ENCODE results near the gene GCNT1. TPM values are rescaled to one million over a fixed set of nuclear protein-coding genes. Genes with fewer than 3 reads are reported as not detected.

GCNT1 gene
- total and polyA plus RNA-seq, 7 donors: 0.11 to 2.6 (median 1.1) TPM

DNA sequence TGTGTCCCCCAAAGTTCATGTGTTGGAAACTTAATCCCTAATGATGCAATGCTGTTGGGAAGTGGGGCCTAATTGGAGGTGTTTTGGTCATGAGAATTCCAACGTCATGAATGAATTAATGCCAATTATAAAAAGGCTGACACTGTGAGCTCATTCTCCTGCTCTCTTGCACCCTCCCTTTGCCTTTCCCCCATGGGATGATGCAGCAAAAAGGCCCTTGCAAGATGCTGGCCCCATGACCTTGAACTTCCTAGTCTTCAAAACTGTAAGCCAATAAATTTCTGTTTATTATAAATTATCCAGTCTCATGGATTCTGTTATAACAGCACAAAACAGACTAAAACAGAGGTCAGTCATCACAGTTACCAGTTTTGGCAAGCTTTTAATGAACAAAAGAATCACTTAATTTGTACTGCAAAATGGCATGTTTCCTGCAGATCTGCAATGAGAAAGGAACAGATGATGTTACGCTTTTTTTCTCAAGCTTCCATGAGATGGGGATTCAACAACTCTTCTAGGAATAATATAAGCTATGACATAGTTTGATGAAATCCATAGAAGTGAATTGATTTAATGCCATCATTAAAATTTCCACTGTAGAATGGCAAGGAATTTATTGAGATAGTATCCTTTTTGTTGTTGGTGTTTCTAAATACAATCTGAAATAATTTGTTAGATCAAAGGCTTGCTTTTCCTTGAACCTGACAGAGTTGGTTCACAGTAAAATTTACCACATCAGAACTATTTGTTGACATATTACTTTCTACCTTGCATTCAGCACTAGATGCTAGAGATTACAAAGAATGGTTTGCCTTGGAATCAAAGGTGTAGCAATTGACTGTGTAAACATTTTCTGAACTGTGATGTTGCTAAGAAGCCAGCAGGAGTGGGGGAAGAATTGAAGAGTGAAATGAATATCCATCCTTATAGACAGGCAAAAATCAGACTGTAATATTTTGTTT lies 35.5 kb upstream of the GCNT1 start:
- H3K4me1 ChIP-seq: no peaks in the 10 kb centered on the region
- H3K4me3 ChIP-seq: no peak overlapping the region
- no peaks in the 10 kb centered on the region for H3K9me3 ChIP-seq
- no peaks in the 10 kb centered on the region for H3K36me3 ChIP-seq (ENCODE audit: insufficient read depth in 1 of 2, low read depth in 1 of 2)
- H3K27me3 ChIP-seq (ENCODE audit: insufficient read depth in 3 of 3, low read length in 2 of 3): no peaks in the 10 kb centered on the region
- no peak overlapping the region for H3K27ac ChIP-seq
- no peak for ATAC-seq
- intact Hi-C loops (cut with DNase I): no loop called here
- WGBS, 3 donors: 41 to 53% (median 44%) methylated on average over 2 of the region's 2 CpGs
- no peak for DNase-seq
- TF ChIP-seq, protein P1, sequence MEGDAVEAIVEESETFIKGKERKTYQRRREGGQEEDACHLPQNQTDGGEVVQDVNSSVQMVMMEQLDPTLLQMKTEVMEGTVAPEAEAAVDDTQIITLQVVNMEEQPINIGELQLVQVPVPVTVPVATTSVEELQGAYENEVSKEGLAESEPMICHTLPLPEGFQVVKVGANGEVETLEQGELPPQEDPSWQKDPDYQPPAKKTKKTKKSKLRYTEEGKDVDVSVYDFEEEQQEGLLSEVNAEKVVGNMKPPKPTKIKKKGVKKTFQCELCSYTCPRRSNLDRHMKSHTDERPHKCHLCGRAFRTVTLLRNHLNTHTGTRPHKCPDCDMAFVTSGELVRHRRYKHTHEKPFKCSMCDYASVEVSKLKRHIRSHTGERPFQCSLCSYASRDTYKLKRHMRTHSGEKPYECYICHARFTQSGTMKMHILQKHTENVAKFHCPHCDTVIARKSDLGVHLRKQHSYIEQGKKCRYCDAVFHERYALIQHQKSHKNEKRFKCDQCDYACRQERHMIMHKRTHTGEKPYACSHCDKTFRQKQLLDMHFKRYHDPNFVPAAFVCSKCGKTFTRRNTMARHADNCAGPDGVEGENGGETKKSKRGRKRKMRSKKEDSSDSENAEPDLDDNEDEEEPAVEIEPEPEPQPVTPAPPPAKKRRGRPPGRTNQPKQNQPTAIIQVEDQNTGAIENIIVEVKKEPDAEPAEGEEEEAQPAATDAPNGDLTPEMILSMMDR (IDR thresholded peaks at IDR 0.05): no peak

DNA sequence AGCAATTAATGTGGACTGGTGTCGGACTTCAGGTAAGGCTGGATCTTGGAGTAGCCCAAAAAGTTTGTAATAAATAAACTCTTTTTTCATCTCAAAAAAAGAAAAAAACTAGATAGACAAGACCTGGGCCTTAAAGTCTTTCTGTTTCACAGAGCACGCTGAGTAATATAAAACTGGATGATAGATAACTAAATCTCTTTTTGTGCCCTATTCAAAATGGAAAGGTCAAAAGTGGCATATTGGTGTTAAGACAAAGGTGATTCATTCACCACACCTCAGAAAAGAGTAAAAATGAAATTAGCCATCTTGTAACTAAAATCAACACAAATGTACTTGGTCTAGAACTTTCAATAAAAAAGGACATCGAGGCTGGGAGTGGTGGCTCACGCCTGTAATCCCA lies 34.5 kb upstream of the GCNT1 start:
- Histone ChIP-seq H3K4me1 (no peaks in the 10 kb centered on the region), H3K4me3 (no peak overlapping the region), H3K27me3 (ENCODE audit: insufficient read depth in 3 of 3, low read length in 2 of 3) (no peaks in the 10 kb centered on the region), H3K36me3 (ENCODE audit: insufficient read depth in 1 of 2, low read depth in 1 of 2) (no peaks in the 10 kb centered on the region), H3K27ac (no peak overlapping the region), H3K9me3 (no peaks in the 10 kb centered on the region)
- TF ChIP-seq, protein P1 (IDR thresholded peaks at IDR 0.05): no peak
- intact Hi-C loops (cut with DNase I): no loop called here
- DNase-seq (no peak), ATAC-seq (no peak)
- WGBS, 3 donors: 95 to 99% (median 95%) methylated on average over 4 of the region's 4 CpGs

DNA sequence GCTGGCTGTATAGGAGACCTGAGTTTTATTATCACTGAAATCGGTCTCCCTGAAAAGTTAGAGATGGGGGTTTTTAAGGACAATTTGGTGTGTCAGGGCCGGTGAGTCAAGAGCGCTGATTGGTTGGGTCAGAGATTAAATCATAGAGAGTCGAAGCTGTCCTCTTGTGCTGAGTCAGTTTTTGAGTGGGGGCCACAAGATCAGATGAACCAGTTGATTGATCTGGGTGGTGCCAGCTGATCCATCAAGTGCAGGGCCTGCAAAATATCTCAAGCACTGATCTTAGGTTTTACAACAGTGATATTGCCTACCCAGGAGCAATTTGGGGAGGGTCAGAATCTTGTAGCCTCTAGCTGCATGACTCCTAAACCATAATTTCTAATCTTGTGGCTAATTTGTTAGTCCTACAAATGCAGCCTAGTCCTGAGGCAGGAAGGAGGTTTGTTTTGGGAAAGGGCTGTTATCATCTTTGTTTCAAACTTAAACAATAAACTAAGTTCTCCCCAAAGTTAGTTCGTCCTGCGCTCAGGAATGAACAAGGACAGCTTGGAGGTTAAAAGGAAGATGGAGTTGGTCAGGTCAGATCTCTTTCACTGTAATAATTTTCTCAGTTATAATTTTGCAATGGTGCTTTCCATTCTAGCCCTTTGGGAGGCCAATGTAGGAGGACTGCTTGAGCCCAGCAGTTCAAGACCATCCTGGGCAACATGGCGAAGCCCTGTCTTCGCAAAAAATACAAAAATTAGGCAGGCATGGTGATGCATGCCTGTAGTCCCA lies 33.1 kb upstream of the GCNT1 start:
- Histone ChIP-seq H3K27ac (no peak overlapping the region), H3K36me3 (ENCODE audit: insufficient read depth in 1 of 2, low read depth in 1 of 2) (no peaks in the 10 kb centered on the region), H3K4me1 (no peaks in the 10 kb centered on the region), H3K27me3 (ENCODE audit: insufficient read depth in 3 of 3, low read length in 2 of 3) (no peaks in the 10 kb centered on the region), H3K4me3 (no peak overlapping the region), H3K9me3 (no peaks in the 10 kb centered on the region)
- TF ChIP-seq, protein P1 (IDR thresholded peaks at IDR 0.05): no peak
- DNase-seq: no peak
- intact Hi-C loops (cut with DNase I): no loop called here
- no peak for ATAC-seq
- 89 to 91% (median 91%) methylated on average over 8 of the region's 8 CpGs for WGBS, 3 donors

DNA sequence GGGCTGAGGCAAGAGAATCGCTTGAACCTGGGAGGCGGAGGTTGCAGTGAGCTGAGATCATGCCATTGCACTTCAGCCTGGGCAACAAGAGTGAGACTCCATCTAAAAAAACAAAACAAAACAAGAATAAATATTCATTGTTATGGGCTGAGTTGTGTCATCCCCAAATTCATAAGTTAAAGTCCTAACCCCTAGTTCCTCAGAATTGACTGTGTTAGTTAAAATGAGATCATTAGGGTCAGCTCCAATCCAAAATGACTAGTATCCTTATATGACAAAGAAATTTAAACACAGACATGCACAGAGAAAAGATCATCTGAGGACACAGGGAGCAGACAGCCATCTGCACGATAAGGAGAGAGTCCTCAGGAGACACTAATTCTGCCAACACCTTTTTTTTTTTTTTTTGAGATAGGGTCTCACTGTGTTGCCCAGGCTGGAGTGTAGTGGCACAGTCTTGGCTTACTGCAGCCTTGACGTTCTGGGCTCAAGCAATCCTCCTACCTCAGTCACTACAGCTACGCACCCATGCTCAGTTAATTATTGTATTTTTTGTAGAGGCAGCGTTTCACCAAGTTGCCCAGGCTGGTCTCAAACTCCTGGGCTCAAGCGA lies 32.1 kb upstream of the GCNT1 start:
- no peak overlapping the region for H3K27ac ChIP-seq
- H3K4me3 ChIP-seq: no peak overlapping the region
- 75 to 80% (median 79%) methylated on average over 7 of the region's 7 CpGs for WGBS, 3 donors
- intact Hi-C loops (cut with DNase I): no loop called here
- H3K4me1 ChIP-seq: no peaks in the 10 kb centered on the region
- H3K9me3 ChIP-seq: no peaks in the 10 kb centered on the region
- TF ChIP-seq, protein P1 (IDR thresholded peaks at IDR 0.05): no peak
- H3K36me3 ChIP-seq (ENCODE audit: insufficient read depth in 1 of 2, low read depth in 1 of 2): no peaks in the 10 kb centered on the region
- no peaks in the 10 kb centered on the region for H3K27me3 ChIP-seq (ENCODE audit: insufficient read depth in 3 of 3, low read length in 2 of 3)
- DNase-seq (no peak), ATAC-seq (no peak)
